Measurements from ENCODE around the gene ADGRG4.

Gene ADGRG4

GRCh38 chrX:136447968-136448367 is 147.2 kb downstream of the ADGRG4 start:
- FAIRE-seq, result no peak
- TF ChIP-seq TAF1 (IDR thresholded peaks at IDR 0.05; ENCODE audit: borderline replicate concordance, low read depth, low read length) (no peak), POLR2A (IDR thresholded peaks at IDR 0.05; ENCODE audit: low read depth, low read length) (no peak), POLR2AphosphoS5 (IDR thresholded peaks at IDR 0.05; ENCODE audit: low read depth, low read length) (no peak)

GRCh38 chrX:136450050-136450830 is 149.5 kb downstream of the ADGRG4 start:
- DNase-seq (ENCODE audit: insufficient read length) (no peak), FAIRE-seq (no peak)
- TF ChIP-seq POLR2A (IDR thresholded peaks at IDR 0.05; ENCODE audit: low read depth, low read length) (no peak), POLR2AphosphoS5 (IDR thresholded peaks at IDR 0.05; ENCODE audit: low read depth, low read length) (no peak), TAF1 (IDR thresholded peaks at IDR 0.05; ENCODE audit: borderline replicate concordance, low read depth, low read length) (no peak)

More at GRCh38 chrX:136447968-136448367, 147.2 kb downstream of the ADGRG4 start:
- DNase-seq (ENCODE audit: insufficient read length), result no peak

GRCh38 chrX:136452614-136453013 is 151.9 kb downstream of the ADGRG4 start:
- FAIRE-seq (no peak), DNase-seq (ENCODE audit: insufficient read length) (no peak)
- TF ChIP-seq TAF1 (IDR thresholded peaks at IDR 0.05; ENCODE audit: borderline replicate concordance, low read depth, low read length) (no peak), POLR2AphosphoS5 (IDR thresholded peaks at IDR 0.05; ENCODE audit: low read depth, low read length) (no peak), POLR2A (IDR thresholded peaks at IDR 0.05; ENCODE audit: low read depth, low read length) (no peak)

- TF ChIP-seq TAF1 (IDR thresholded peaks at IDR 0.05; ENCODE audit: borderline replicate concordance, low read depth, low read length), result no peak
- no peak for TF ChIP-seq POLR2A (IDR thresholded peaks at IDR 0.05; ENCODE audit: low read depth, low read length)
- TF ChIP-seq POLR2AphosphoS5 (IDR thresholded peaks at IDR 0.05; ENCODE audit: low read depth, low read length), result no peak
- DNase-seq (ENCODE audit: insufficient read length) (no peak), FAIRE-seq (no peak)
These were observed 152.4 kb downstream of the ADGRG4 start for GRCh38 chrX:136453114-136453513.

- TF ChIP-seq POLR2A (IDR thresholded peaks at IDR 0.05; ENCODE audit: low read depth, low read length) (no peak), TAF1 (IDR thresholded peaks at IDR 0.05; ENCODE audit: borderline replicate concordance, low read depth, low read length) (no peak), POLR2AphosphoS5 (IDR thresholded peaks at IDR 0.05; ENCODE audit: low read depth, low read length) (no peak)
- DNase-seq (ENCODE audit: insufficient read length) (no peak), FAIRE-seq (no peak)
These were observed 153.0 kb downstream of the ADGRG4 start for GRCh38 chrX:136453771-136454170.

GRCh38 chrX:136456133-136456532 is 155.4 kb downstream of the ADGRG4 start:
- DNase-seq (ENCODE audit: insufficient read length) (no peak), FAIRE-seq (no peak)
- TF ChIP-seq TAF1 (IDR thresholded peaks at IDR 0.05; ENCODE audit: borderline replicate concordance, low read depth, low read length) (no peak), POLR2A (IDR thresholded peaks at IDR 0.05; ENCODE audit: low read depth, low read length) (no peak), POLR2AphosphoS5 (IDR thresholded peaks at IDR 0.05; ENCODE audit: low read depth, low read length) (no peak)

- FAIRE-seq (no peak), DNase-seq (ENCODE audit: insufficient read length) (no peak)
- TF ChIP-seq POLR2AphosphoS5 (IDR thresholded peaks at IDR 0.05; ENCODE audit: low read depth, low read length), result no peak
- TF ChIP-seq TAF1 (IDR thresholded peaks at IDR 0.05; ENCODE audit: borderline replicate concordance, low read depth, low read length), result no peak
- TF ChIP-seq POLR2A (IDR thresholded peaks at IDR 0.05; ENCODE audit: low read depth, low read length), result no peak
These were observed 156.6 kb downstream of the ADGRG4 start for GRCh38 chrX:136457303-136457917.

GRCh38 chrX:136464589-136464988 is 163.8 kb downstream of the ADGRG4 start:
- DNase-seq (ENCODE audit: insufficient read length), result no peak
- TF ChIP-seq POLR2A (IDR thresholded peaks at IDR 0.05; ENCODE audit: low read depth, low read length), result no peak
- no peak for TF ChIP-seq POLR2AphosphoS5 (IDR thresholded peaks at IDR 0.05; ENCODE audit: low read depth, low read length)
- no peak for TF ChIP-seq TAF1 (IDR thresholded peaks at IDR 0.05; ENCODE audit: borderline replicate concordance, low read depth, low read length)
- no peak for FAIRE-seq

All from GM12892 (cell line).